ENCODE data around the gene ANKRD35. TPM values are rescaled to one million over a fixed set of nuclear protein-coding genes. Genes with fewer than 3 reads are reported as not detected.
"Not testable (repeated sequence)": the region's sequence is repeated elsewhere in the genome, so short reads cannot be mapped to it uniquely, and the experiment has no call there.

ANKRD35 gene
- total and polyA plus RNA-seq, 2 of the 8 experiments (the other 6 are each of a cell fraction or from before 2014, with no cell fraction given), result 1.6 to 3.0 TPM

DNA sequence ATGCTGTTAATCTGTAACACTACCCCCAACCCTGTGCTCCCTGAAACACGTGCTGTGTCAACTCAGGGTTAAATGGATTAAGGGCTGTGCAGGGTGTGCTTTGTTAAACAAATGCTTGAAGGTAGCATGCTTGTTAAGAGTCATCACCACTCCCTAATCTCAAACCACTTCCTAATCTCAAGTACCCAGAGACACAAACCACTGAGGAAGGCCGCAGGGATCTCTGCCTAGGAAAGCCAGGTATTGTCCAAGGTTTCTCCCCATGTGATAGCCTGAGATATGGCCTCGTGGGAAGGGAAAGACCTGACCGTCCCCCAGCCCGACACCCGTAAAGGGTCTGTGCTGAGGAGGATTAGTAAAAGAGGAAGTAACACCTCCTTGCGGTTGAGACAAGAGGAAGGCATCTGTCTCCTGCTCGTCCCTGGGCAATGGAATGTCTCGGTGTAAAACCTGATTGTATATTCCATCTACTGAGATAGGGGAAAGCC lies 46.9 kb upstream of the ANKRD35 start:
- not testable (repeated sequence) for H2AFZ ChIP-seq (ENCODE audit: low read length); H3K9ac ChIP-seq (replicated peaks in 1 of 4; ENCODE audit: extremely low read depth in 1 of 4, low read depth in 3 of 4, low read length in 3 of 4)
- peak in 1 of 2 experiments; percentile 48 for DNase-seq (ENCODE audit: low read depth in 1 of 2, low spot score in 2 of 2)

More for the DNA sequence above, 46.9 kb upstream of the ANKRD35 start:
- FAIRE-seq; H3K4ac ChIP-seq (replicated peaks; ENCODE audit: insufficient read length, low read depth, low read length); H2BK20ac ChIP-seq (ENCODE audit: low read length); H3K36me3 ChIP-seq (ENCODE audit: control insufficient read depth in 2 of 4, insufficient read depth in 4 of 4, low read length in 3 of 4); H2BK120ac ChIP-seq (replicated peaks; ENCODE audit: low read depth, low read length); H3K4me1 ChIP-seq (replicated peaks in 1 of 4; ENCODE audit: control insufficient read depth in 3 of 4, insufficient read depth in 4 of 4, low read length in 3 of 4); H3K56ac ChIP-seq (replicated peaks; ENCODE audit: insufficient read length, low read depth, low read length); H3K27ac ChIP-seq (ENCODE audit: low read depth, low read length); H3K18ac ChIP-seq (ENCODE audit: extremely low read depth, low read length); H2AK5ac ChIP-seq (ENCODE audit: low read depth, low read length); H3K9me3 ChIP-seq (ENCODE audit: insufficient read depth in 2 of 2, low read depth in 1 of 2, low read length in 1 of 2); H3K4me3 ChIP-seq (ENCODE audit: extremely low read depth in 1 of 4, insufficient read depth in 2 of 4, low read depth in 3 of 4, low read length in 4 of 4); H2BK15ac ChIP-seq (ENCODE audit: low read length); H3K79me2 ChIP-seq (ENCODE audit: control insufficient read depth in 1 of 2, insufficient read depth in 2 of 2, low read length in 2 of 2); H4K20me1 ChIP-seq (replicated peaks in 1 of 2; ENCODE audit: control insufficient read depth in 1 of 2, insufficient read depth in 2 of 2, low read length in 2 of 2); H3K14ac ChIP-seq (ENCODE audit: insufficient read length); H4K5ac ChIP-seq (ENCODE audit: insufficient read length, low read depth, low read length); H4K91ac ChIP-seq (replicated peaks; ENCODE audit: insufficient read length, low read length); H4K8ac ChIP-seq (ENCODE audit: extremely low read depth, insufficient read depth, low read length); H3K23ac ChIP-seq (ENCODE audit: insufficient read length); H3K27me3 ChIP-seq (replicated peaks in 1 of 4; ENCODE audit: control insufficient read depth in 3 of 4, extremely low read depth in 1 of 4, insufficient read depth in 3 of 4, low read length in 3 of 4); H3K23me2 ChIP-seq (ENCODE audit: low read depth, low read length); H3K79me1 ChIP-seq (ENCODE audit: low read depth, low read length); H2BK12ac ChIP-seq (ENCODE audit: low read depth, low read length); H2BK5ac ChIP-seq (ENCODE audit: low read depth, low read length): not testable (repeated sequence)
- peak overlapping the region in 1 of 2 experiments; percentile 41; a peak in 2 of 4 replicates for H3K4me2 ChIP-seq (ENCODE audit: insufficient read depth in 1 of 2, low read depth in 2 of 2, low read length in 2 of 2)
- POLR2A ChIA-PET (ENCODE audit: partially characterized antibody), result interaction anchor here (1.0 kb wide), 4 partner anchors 10 to 40 kb away, joined by 3 to 8 read pairs (median 4); partner anchors contain the start of genes ANKRD34A and POLR3GL
- WGBS, 2 experiments (ENCODE audit: extremely low coverage in 1 of 2, insufficient coverage in 1 of 2, insufficient read length in 1 of 2, insufficient replicate concordance in 2 of 2, low coverage in 1 of 2, low lambda C conversion rate in 2 of 2, missing lambda C conversion rate in 1 of 2), result 52% methylated on average over 9 of the region's 9 CpGs; no CpG with 5 or more reads in 1 of the 2 experiments
- CTCF ChIA-PET (ENCODE audit: partially characterized antibody), result interaction anchor here (0.8 to 2.7 kb wide), 6 partner anchors 12 to 86 kb away, joined by 3 to 16 read pairs (median 8); partner anchors contain the start of gene NUDT17
- TF ChIP-seq, protein P1, sequence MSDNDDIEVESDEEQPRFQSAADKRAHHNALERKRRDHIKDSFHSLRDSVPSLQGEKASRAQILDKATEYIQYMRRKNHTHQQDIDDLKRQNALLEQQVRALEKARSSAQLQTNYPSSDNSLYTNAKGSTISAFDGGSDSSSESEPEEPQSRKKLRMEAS (IDR thresholded peaks at IDR 0.05), result peak; percentile 58; the same call in 1 of the 2 replicates
- TF ChIP-seq ASH2L (IDR thresholded peaks at IDR 0.05; ENCODE audit: low read length), result peak; percentile 34

Measured in H1 (cell line).